HG02973 (cell line): ENCODE measurements around the gene SPACA7.

Experiments used
- ATAC-seq: cut with Tn5 transposase; IDR thresholded peaks from one replicate; pipeline ENCODE4 v1.9.1; 2021; ENCODE audit warnings: moderate library complexity; ENCODE audit not compliant: unreplicated experiment

SPACA7 gene

DNA sequence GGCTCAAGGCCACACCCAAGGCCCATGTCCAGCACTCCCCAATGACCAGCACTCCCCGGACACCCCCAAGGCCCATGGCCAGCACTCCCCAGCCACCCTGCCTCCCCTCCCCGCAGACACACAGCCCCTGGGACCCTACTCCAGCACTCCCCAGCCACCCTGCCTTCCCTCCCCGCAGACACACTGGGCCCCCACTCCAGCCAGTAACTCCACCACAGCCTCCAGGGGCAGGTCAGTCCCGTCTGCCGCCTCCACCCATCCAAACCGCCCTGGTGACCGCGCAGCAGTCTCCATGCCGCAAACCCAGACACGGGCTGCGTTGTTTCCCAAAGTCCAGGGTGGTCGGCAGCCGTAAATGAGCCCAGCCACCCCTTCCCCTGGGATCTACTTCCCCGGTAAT is 70.7 kb downstream of the SPACA7 start:
- no peak for ATAC-seq

DNA sequence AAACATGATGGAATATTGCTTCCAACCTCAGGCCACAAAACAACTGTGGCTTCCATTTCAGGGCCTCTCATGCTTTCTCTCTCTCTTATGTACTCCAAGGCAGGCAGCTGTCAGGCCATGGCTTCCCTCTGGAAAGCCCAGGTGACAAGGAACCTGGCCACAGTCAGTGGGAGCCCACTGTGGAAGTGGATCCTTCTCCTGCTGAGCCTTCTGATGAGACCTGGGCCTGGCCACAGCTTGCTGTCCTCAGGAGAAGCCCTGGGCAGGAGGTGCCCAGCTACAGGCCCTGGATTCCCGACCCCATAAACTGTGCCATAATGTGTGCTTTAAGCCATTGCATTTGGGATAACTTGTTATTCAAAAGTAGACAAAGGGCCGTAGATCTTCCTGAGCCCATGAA is 71.2 kb downstream of the SPACA7 start:
- no peak for ATAC-seq

DNA sequence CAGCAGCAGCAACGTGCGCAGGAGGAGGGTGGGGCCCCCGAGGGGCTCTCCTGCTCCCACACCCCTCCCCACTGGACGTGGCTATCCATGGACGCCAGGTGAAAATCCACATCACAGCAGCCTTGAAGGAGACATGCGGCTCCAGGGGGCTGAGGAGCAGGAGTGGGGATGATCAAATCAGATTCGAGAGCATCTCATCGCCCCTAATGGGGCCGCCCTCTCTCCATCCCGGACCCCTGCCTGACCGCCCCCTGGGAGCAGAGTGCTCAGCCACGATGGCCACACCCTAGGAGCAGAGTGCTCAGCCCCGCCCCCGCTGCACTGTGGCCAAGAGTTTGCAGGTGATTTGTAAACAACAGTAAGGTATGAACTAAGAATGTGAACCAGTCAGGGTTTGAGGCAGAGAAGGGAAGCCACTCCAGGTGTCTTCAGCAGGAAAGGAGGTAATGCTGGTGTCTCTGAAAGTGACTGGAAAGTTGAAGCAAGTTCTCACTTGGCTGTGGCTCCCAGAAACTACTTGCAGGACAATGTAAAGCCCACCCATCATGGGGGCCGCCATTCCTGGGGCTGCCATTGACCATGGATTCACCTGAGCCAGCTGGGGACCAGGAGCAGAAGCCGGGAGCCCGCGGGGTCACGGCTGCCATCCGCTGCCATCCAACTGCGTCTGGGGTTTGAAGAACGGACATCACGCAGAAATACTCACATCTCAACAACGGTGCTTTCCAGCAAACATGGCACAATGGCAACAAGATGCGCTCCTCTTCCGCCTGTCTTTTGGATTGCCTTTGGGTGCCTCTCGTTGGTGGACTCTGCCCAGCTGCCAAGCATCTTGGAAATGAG is 71.8 kb downstream of the SPACA7 start:
- ATAC-seq = no peak

DNA sequence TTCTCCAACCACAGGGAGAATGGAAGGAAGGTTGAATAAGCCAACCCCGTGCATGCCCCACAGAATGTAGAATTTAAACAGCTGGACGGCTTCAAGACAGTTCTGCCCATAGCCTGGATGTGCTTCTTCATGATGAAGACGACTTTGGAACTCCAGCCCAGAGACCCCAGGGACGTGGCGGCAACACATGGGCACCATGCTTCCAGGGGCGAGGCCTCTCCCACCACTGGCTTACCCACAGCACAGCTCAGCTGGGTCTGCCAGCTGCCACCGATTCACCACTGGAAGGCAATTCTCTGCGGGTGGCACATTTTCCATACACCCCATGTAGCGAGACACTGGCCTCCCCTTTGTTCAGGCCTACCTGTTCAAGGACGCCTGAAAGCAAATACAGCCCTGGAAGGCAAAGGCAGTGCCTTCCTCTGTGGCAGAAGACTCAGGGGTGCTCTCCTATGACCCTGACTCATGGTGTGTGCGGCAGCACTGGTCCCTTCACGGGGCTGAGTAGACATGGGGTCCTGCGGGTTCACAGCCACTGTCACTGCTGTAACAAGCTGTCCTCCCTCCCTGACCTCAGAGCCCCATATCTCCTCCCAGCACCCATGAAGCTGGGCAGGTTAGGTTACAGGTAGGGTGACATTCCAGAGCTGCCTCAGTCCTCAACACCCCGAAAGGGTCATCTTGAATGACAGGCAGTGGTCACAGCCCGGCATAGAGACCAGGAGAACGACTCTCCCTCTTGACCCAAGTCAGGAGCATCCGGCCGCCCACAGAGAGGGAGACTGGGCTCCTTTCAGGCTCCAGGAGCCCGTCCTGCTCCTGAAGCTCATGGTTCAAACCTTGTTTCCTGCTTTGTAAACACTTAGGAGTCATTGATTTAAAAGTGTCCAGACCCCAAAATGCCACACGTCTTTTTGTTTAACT is 72.7 kb downstream of the SPACA7 start:
- no peak for ATAC-seq

DNA sequence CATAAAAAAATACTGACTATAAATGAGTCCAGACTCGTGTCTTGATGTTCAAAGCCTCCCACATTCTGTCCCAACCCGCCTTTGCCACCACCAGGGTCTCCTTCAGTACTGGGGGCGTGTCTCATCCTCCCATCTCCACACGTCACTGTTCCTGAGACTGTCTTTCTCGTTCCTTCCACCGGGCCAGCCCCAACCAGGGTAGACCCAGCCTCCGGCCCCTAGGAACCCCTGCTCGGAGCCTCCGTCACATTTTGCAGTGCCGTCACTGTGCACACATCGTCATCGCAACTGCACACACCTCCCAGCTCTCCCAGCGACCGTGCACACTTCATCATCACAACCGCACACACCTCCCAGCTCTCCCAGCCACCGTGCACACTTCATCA is 73.4 kb downstream of the SPACA7 start:
- no peak for ATAC-seq

DNA sequence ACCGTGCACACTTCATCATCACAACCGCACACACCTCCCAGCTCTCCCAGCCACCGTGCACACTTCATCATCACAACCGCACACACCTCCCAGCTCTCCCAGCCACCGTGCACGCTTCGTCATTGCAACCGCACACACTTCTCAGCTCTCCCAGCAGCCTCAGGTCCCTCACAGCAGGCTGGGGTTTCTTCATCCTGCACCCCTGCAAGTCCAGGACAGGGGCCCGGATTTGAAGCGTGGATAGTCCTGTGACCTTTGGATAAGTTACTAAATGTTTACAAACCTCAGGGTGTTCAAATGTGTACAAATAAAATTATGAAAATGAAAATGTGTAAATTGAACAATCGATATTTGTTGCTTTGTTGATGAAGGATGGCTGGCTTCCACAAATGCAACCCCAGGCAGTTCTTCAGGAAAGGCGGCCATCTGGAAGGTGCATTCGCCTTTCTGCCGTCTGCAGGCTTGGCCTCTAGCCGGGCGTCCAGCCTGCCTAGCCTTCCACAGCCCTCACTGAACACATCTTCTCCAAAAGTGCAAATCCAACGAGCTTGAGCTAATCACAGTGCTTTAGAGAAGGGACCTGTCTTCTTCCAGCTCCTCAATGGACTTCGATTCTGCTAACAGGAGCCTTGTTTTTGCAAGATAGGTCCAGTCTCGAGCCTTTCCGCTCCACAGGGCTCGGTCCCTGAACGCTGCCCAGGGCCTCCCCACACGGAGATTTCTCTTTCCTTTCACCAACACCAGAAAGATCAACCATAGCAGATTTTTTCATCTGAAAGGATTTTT is 74.2 kb downstream of the SPACA7 start:
- no peak for ATAC-seq

DNA sequence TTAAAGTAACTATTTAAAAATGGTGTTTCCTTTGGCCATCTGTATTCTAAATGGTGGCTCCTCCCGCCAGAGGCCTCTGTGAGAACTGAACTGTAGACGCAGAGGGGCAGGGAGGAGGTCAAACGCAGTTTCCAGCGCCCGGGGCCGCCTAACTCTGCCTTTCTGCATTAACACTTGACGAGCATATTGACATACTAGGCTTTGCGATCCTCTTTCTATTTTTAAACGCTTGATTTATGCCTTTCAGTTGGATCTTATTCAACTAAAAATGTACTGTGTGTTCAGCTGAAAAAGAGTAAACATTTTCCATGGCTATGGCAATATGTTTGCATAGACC is 74.7 kb downstream of the SPACA7 start:
- ATAC-seq = no peak

DNA sequence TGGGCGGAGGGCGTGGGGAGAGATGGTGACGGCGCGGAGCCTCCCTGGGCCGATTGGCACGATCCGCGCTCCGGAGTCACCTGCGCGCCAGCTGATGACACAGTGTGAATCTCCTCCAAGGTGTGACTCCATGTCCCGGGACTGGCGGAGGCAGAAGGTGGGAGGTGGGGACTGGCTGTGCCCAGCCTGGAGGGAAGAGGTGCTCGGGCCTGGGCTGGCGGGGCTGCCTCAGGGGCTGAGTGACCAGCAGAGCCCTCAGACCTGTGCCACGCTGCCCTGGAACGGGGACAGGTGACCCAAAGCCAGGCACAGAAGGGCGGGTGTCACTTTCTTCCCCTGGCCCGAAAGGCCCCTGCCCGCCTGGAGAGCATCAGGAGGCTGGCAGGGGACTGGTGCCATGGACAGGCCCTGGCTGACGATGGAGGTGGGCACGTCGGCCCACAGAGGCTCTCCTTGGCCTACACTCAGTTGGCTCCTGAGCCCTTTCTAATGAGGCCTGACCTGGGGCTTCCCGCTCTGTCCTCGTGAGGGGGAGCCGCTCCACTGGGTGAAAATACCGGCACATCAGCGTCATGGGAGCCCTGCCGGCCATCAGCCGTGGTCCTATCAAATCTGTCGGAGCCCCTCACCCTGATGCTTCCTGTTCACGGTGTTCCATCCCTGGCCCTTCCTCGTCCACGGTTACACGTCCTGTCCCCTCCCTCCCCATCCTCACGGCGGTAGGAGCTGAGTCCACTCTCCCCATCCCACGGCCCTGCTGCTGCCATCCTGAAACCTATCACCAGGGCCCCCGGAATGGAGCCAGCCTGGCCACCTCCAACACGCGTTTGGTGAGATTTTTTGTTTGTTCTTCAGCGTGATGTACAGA is 75.6 kb downstream of the SPACA7 start:
- ATAC-seq = no peak

DNA sequence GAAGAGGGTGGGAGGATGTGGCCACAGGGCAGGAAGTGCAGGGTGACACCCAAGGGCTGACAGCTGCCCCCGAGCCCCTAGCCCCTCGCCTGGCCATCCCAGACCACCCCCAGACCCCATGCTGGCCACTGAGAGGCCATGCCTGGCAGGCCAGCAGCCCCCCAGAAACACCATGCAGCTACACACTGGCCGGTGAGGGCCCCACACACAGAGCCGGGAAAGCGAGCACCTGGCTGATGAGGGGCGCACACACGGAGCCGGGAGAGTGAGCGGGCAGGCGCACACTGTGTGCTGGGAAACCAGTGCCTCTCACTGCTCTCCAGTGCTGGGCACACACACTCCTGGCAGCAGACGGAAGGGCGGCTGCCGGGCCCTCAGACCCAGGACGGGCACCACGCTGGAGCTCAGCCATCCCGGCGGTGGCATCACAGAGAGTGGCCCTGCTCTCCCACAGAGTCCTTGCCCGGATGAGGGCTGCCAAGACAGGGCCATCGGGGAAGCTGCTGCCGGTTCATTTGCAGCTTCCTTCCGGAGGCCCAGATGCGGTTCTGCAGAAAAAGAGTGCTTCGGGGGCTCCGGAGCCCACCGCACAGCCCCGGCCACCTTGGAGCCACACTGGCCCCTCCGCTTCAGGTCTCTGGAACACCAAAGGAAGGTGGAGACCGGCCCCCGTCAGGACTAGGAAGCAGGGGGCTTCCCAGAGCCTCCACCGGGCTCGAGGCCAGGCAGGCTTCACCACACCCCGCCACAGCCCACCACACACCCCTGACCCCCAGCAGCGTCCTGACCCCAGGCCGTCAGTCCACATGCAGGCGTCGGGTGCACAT is 76.4 kb downstream of the SPACA7 start:
- no peak for ATAC-seq

DNA sequence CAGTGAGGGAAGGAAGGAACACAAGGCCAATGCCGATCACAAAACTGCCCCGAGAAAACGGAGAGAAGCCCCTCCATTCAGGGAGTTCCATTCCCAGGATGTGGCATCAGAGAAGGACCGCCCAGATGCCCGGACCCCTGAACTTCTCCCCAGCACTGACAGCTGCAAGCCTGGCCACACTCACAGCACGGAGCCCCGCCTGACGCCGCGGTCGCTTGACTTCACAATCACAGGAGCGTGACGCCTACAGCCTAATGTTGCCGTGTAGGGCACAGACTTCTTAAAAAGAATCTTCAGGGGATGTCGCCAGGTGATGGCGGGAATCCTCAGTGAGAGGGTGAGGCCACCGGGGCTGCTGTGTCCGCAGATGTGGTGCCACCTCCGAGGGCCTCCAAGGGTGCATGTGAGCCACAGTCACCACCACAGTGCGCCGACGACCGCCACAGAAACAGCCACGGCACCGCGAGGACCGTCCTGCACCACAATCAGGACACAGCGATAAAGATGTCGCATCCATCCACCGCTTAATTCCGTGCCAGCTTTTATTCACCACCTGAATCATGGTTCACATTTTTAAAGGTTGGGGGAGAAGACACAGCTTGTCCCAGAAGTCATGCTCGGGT is 77.2 kb downstream of the SPACA7 start:
- no peak for ATAC-seq

DNA sequence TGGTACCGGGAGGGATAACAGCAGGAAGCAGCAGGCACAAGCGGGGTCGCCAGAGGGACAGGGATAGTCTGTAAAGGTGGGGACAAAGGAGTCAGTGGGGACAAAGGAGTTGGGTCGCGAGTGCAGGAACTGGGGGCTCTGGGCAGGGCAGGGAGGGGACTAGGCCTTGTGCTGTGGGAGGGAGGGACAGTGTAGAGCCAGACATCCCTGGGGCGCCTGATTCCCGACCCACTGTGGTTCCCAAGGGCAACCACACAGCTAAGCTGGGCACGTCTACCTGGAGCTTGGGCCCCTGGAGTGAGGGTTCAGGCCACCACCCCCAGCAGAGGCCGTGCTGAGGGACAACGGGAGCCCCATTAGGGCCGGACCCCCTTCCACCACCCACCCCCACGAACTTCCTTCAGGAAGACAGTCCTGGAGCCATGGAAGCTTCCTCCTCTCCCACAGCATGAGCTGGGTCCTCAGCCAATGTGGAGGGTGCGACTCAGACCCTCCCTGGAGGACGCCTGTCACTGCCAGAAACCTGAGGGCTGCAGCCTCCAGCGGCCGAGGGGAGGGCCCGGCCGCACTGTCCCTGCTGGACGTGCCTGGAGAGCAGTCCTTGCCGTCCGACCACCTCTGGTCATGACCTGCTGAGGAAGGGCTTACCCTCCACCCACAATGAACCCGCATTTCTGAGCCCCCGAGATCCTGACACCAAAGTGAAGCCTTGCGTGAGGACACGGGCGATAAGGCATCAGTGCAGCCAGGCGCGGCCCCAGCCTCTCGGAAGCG is 77.9 kb downstream of the SPACA7 start:
- no peak for ATAC-seq

DNA sequence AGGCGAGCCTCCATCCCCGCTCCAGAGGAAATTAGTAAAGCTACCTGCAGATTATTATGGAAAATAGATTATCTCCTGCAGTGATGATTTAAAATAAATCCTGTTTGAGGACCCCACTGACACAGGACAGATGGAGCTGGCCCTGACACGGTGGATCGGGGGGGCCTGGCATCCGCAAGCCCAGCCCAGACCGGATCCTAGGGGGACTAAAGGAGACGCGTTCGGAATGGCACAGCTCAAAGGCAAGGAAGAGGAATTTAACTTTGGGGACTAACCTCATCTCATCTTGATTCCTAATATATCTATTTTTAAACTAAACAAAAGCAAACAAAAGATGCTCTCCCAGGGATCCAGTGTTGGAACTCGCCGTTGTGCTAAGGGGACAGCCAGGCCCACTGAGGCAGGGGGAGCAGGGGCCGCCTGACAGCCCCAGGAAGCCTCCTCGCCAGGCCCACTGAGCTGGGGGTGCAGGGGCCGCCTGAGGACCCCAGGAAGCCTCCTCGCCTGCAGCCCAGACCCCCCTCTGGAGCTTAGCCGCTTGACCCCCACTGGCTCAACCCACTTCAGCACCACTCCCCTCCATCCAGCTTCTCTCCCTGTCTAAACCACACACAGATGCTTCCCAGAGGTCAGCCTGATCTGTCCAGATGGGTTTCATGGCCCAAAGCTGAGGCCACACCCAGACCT is 78.6 kb downstream of the SPACA7 start:
- ATAC-seq = no peak

DNA sequence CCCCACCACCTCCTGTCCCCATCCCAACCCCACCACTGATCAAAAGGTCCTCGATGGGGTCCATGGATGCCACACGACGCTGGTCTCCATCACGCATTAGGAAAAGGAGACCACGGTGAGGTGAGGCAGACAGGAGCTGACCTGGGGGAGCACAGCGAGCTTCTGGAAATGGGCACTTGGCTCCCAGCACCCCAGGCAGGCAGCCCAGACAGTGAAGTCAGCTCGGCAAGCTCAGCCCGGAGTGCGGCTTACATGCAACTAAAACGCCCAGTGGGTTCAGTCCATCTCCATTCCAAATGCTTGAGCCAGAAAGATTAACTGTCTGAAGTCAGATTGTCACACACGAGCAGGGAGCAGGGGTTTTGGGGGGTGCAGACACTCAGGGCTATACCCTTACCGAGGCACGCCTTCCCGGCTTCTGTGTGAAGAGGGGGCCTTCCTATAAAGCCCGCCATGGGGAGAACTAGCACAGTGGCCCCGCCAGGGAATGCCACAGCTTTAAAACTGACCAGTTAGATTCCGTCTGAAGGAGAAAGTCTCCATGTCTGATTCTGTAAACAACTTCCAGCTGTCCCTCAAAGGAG is 79.4 kb downstream of the SPACA7 start:
- no peak for ATAC-seq

DNA sequence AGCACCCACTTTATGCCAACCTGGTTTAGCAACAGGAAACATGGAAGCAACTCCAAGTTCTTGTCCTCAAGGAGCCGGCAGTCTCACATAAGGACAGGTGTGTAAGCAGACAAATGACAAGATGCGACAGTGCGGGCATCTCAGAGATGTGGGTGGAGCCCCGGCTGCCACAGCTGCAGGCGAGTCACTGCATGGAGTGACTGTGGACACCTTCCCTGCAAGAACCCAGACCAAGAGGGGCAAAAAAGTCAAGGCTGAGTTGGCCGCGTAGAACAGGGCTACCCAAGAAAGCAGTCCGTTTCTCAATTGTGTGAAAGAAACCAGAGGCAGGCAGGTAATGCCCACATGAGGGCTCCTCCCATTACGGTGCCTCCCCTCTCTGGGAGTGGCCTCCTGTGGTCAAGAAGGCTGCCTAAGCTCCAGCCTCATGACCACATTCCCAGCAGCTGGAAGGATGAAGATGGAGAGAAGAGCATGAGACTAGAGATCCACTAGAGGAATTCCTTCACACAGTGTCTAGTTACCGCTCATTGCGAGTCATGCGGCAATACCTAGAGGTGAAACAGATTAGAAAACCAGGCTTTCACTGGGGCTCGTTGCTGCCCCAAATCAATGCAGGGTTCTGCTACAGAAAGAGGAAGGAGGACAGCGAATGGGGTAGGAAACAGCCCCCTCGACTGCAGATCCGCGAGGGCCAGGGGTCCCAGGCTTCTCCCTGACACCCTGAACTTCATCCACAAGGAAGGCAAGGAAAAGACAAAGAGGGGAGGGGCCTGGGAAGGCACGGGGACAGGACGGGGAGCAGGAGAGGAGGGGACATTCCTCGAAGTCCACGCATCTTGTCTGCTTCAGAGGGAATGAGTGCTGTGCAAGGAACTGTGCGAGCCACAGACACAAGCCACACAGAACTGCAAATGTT is 80.2 kb downstream of the SPACA7 start:
- ATAC-seq = no peak

DNA sequence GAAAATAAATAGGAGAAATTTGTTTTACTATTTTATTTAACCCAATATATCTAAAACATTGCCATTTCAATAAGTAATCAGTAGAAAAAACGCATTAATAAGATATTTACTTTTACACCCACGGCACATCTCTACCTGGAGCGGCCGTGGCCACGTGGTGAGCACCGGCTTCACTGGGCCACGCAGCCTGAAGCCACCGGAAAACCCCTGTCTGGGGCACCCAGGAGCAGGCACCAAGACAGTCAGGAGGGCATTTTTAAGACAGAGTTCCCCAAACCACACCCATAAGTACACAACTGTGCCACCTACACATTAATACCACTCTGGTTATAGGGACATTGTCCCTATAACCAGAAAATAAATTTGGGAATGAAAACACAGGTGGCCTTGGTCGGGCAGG is 80.9 kb downstream of the SPACA7 start:
- no peak for ATAC-seq

DNA sequence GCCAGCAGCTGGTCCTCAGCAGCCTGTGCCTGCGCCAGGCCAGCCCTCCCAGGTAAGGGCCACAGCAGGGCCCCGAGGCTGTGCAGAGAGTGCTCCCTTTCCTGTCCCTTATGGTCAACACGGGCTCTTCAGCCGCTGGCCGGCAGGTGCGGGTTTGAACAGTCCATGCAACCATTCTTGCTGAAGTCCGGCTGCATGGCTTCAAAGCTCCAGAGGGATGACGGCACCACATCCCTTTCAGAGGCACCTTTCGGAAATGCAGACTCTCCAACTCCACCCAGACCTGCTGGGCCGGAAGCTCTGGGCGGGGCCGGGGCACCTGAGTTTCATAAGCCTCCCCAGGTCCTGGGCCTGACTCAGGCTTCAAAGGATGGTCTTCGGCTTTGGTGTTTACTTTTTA is 81.3 kb downstream of the SPACA7 start:
- no peak for ATAC-seq
